GM23248 (cell line): Measurements from ENCODE around the gene GGACT. TPM values are rescaled to one million over a fixed set of nuclear protein-coding genes. Genes with fewer than 3 reads are reported as not detected.

Experiments
- DNase-seq: peaks from one replicate; pipeline ENCODE4 v3.0.0-alpha.2; 2015
- H2AFZ ChIP-seq: fragments of 200-600 bp; sonication (generic); 2 replicates; pipeline ENCODE4 v1.6.1; 2016; ENCODE audit warnings: antibody characterized with exemption
- H3F3A ChIP-seq: fragments of 200-600 bp; sonication (generic); 2 replicates; pipeline ENCODE4 v1.6.1; 2016; ENCODE audit warnings: mild to moderate bottlenecking, antibody characterized with exemption, mixed run types; ENCODE audit not compliant: insufficient read depth
- H3K27ac ChIP-seq: fragments of 200-600 bp; sonication (generic); 2 replicates; pipeline ENCODE4 v1.5.1; 2016; ENCODE audit warnings: mild to moderate bottlenecking
- H3K27me3 ChIP-seq: fragments of 200-600 bp; sonication (generic); replicated peaks from 2 replicates; pipeline ENCODE4 v1.6.1; 2016; ENCODE audit warnings: mild to moderate bottlenecking; ENCODE audit not compliant: insufficient read depth
- H3K36me3 ChIP-seq: fragments of 200-600 bp; sonication (generic); 2 replicates; pipeline ENCODE4 v1.6.1; 2016; ENCODE audit warnings: low read depth, mild to moderate bottlenecking
- H3K4me1 ChIP-seq: fragments of 200-600 bp; sonication (generic); 2 replicates; pipeline ENCODE4 v1.6.1; 2016; ENCODE audit warnings: mild to moderate bottlenecking; ENCODE audit not compliant: insufficient read depth
- H3K4me2 ChIP-seq: fragments of 200-600 bp; sonication (generic); one replicate; pipeline ENCODE4 v1.6.1; 2016; ENCODE audit warnings: mild to moderate bottlenecking; ENCODE audit not compliant: unreplicated experiment
- H3K4me3 ChIP-seq: fragments of 200-600 bp; sonication (generic); 2 replicates; pipeline ENCODE4 v1.5.1; 2016; ENCODE audit warnings: mild to moderate bottlenecking
- H3K79me2 ChIP-seq: fragments of 200-600 bp; sonication (generic); 2 replicates; pipeline ENCODE4 v1.6.1; 2016; ENCODE audit warnings: mild to moderate bottlenecking; ENCODE audit not compliant: insufficient read depth
- H3K9ac ChIP-seq: fragments of 200-600 bp; sonication (generic); 2 replicates; pipeline ENCODE4 v1.6.1; 2016; ENCODE audit warnings: mild to moderate bottlenecking
- H3K9me2 ChIP-seq: fragments of 200-600 bp; sonication (generic); 2 replicates; pipeline ENCODE4 v1.6.1; 2016; ENCODE audit warnings: mixed run types, mild to moderate bottlenecking, moderate library complexity; ENCODE audit not compliant: insufficient read depth
- H3K9me3 ChIP-seq: fragments of 200-600 bp; sonication (generic); one replicate; pipeline ENCODE4 v1.6.1; 2017; ENCODE audit warnings: low read depth
- H4K20me1 ChIP-seq: fragments of 200-600 bp; sonication (generic); 2 replicates; pipeline ENCODE4 v1.6.0; 2016; ENCODE audit not compliant: insufficient read depth
- EZH2 ChIP-seq: fragments of 200-600 bp; sonication (generic); IDR thresholded peaks from 2 replicates; pipeline ENCODE4 v1.6.1; 2018; ENCODE audit warnings: antibody characterized with exemption, mild to moderate bottlenecking; ENCODE audit not compliant: insufficient read depth, poor library complexity, severe bottlenecking
- EZH2phosphoT487 ChIP-seq: fragments of 200-600 bp; sonication (generic); IDR thresholded peaks from 2 replicates; pipeline ENCODE4 v1.6.1; 2018; ENCODE audit warnings: antibody characterized with exemption, moderate library complexity, mild to moderate bottlenecking, low read depth; ENCODE audit not compliant: insufficient read depth
- WGBS, 2 experiments: methylation state at CpG; one replicate each; pipeline ENCODE4 v1.1.6; 2015 to 2017; ENCODE audit warnings: low lambda C conversion rate in 2 of 2, low coverage in 1 of 2; ENCODE audit errors: missing lambda C conversion rate in 2 of 2; 5-methylcytosine and 5-hydroxymethylcytosine counted together
- in situ Hi-C: fragments of 300-500 bp; cut with MboI; formaldehyde crosslinking; loops from 2 replicates; pipeline ENCODE4 v1.15.0; 2020
- polyA plus RNA-seq: library from polyadenylated mRNA; unstranded; fragments of >200 nt; fragmentation: Nextera tagmentation; extraction: Ambion mirVana; gene quantifications from 2 replicates; pipeline ENCODE4 v1.2.1, GENCODE V29; 2016
- total RNA-seq: library from RNA; depleted of rRNA; stranded (reverse); fragments of >200 nt; shearing (Covaris generic); gene quantifications from 2 replicates; pipeline ENCODE4 v1.2.3, GENCODE V29; 2014; rRNA removed

GGACT gene
- total RNA-seq (1.6 and 2.8 TPM in 2 replicates), polyA plus RNA-seq (5.7 and 8.5 TPM in 2 replicates)

- Histone ChIP-seq H3K36me3 (no peaks in the 10 kb centered on the region), H3K27me3 (no peaks in the 10 kb centered on the region), H3K4me2 (peak within 1 kb of the TSS; percentile 87), H3K9me2 (no peaks in the 10 kb centered on the region), H2AFZ (peak within 1 kb of the TSS; percentile 88), H3K27ac (no peak within 1 kb of the TSS; the same call in 1 of the 2 replicates), H3K4me1 (0 out of 2 replicates have a peak, but pooled peaks cover 4% of the 10 kb centered on the region), H3F3A (no peaks in the 10 kb centered on the region), H3K9me3 (no peaks in the 10 kb centered on the region), H3K9ac (peak within 1 kb of the TSS; percentile 86), H4K20me1 (no peaks in the 10 kb centered on the region), H3K4me3 (peak within 1 kb of the TSS; percentile 73), H3K79me2 (no peaks in the 10 kb centered on the region)
- 23 to 24% methylated on average over 47 to 48 of the region's 82 CpGs for WGBS, 2 experiments
- in situ Hi-C loops, result loop anchor here (10.0 kb wide), 1 partner anchor 536 kb away; no protein-coding TSS in a partner anchor
- no peak for TF ChIP-seq EZH2
- no peak for TF ChIP-seq EZH2phosphoT487
- peak; percentile 80 for DNase-seq
Measured at GRCh38 chr13:100588331-100589177, at the start of gene GGACT. Gene GGACT (minus strand): TSS chr13:100588789. CDS start chr13:100532591, 56,198 bp downstream.

- Histone ChIP-seq H3K4me1 (peaks cover 11% of the 10 kb centered on the region; the same call in 1 of the 2 replicates), H3K27me3 (no peaks in the 10 kb centered on the region), H3K36me3 (no peaks in the 10 kb centered on the region), H3K4me3 (no peak overlapping the region), H3K9ac (no peak overlapping the region), H4K20me1 (no peaks in the 10 kb centered on the region), H3K27ac (no peak overlapping the region), H3F3A (0 out of 2 replicates have a peak, but pooled peaks cover 14% of the 10 kb centered on the region), H3K9me3 (no peaks in the 10 kb centered on the region), H3K4me2 (no peak overlapping the region), H3K9me2 (no peaks in the 10 kb centered on the region), H2AFZ (no peak overlapping the region), H3K79me2 (no peaks in the 10 kb centered on the region)
- WGBS, 2 experiments, result 76 to 80% methylated on average over 5 of the region's 5 CpGs
- no peak for TF ChIP-seq EZH2
- no peak for TF ChIP-seq EZH2phosphoT487
- in situ Hi-C loops, result no loop called here
- no peak for DNase-seq
Measured at GRCh38 chr13:100637796-100638195, 49.2 kb upstream of the GGACT start.

GRCh38 chr13:100637380-100637779 is 48.8 kb upstream of the GGACT start:
- no peak overlapping the region for H3K27ac ChIP-seq
- no peak overlapping the region for H3K4me3 ChIP-seq
- H3K4me2 ChIP-seq, result no peak overlapping the region
- H3K36me3 ChIP-seq, result no peaks in the 10 kb centered on the region
- 0 out of 2 replicates have a peak, but pooled peaks cover 18% of the 10 kb centered on the region for H3F3A ChIP-seq
- TF ChIP-seq EZH2 (no peak), EZH2phosphoT487 (no peak)
- no peak overlapping the region for H3K9ac ChIP-seq
- no peaks in the 10 kb centered on the region for H3K9me2 ChIP-seq
- no peaks in the 10 kb centered on the region for H3K79me2 ChIP-seq
- no peak for DNase-seq
- peaks cover 11% of the 10 kb centered on the region; the same call in 1 of the 2 replicates for H3K4me1 ChIP-seq
- H4K20me1 ChIP-seq, result no peaks in the 10 kb centered on the region
- H3K9me3 ChIP-seq, result no peaks in the 10 kb centered on the region
- H3K27me3 ChIP-seq, result no peaks in the 10 kb centered on the region
- WGBS, 2 experiments, result 85 to 86% methylated on average over 16 of the region's 16 CpGs
- H2AFZ ChIP-seq, result no peak overlapping the region
- in situ Hi-C loops, result no loop called here

GRCh38 chr13:100636441-100636840 is 47.9 kb upstream of the GGACT start:
- H3K9me3 ChIP-seq, result no peaks in the 10 kb centered on the region
- no peak for TF ChIP-seq EZH2
- no peak for TF ChIP-seq EZH2phosphoT487
- no peaks in the 10 kb centered on the region for H4K20me1 ChIP-seq
- H3K4me1 ChIP-seq, result peaks cover 11% of the 10 kb centered on the region; the same call in 1 of the 2 replicates
- no peaks in the 10 kb centered on the region for H3K27me3 ChIP-seq
- H3K79me2 ChIP-seq, result no peaks in the 10 kb centered on the region
- H3F3A ChIP-seq, result 0 out of 2 replicates have a peak, but pooled peaks cover 23% of the 10 kb centered on the region
- H3K27ac ChIP-seq, result no peak overlapping the region
- no peak overlapping the region for H3K4me2 ChIP-seq
- no peak overlapping the region for H2AFZ ChIP-seq
- H3K4me3 ChIP-seq, result no peak overlapping the region
- H3K36me3 ChIP-seq, result no peaks in the 10 kb centered on the region
- in situ Hi-C loops, result no loop called here
- H3K9me2 ChIP-seq, result no peaks in the 10 kb centered on the region
- H3K9ac ChIP-seq, result no peak overlapping the region
- no peak for DNase-seq
- WGBS, 2 experiments, result 95 to 96% methylated on average over 7 of the region's 7 CpGs
